HG03196 (cell line): Measurements from ENCODE around the gene CTAG1A.
"Not testable (repeated sequence)": the region's sequence is repeated elsewhere in the genome, so short reads cannot be mapped to it uniquely, and the experiment has no call there.

ENCODE experiments used
- ATAC-seq: cut with Tn5 transposase; IDR thresholded peaks from one replicate; pipeline ENCODE4 v1.9.1; 2021; ENCODE audit not compliant: unreplicated experiment

Gene CTAG1A

DNA sequence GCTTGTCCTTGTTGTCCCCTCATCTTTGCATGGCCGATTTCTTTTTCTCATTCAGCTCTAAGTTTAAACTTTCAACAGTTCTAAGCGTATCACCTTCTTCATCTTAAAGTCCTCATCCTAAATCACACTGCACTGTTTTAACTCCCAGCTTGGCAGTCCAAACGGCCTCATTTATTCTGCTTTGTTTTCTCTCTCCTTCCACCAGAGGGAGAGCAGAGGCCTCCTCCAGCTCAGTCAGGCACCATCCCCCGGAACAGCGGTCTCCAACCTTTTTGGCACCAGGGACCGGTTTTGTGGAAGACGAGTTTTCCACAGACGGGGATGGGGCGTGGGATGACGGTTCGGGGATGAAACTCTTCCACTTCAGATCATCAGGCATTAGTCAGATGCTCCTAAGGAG lies 14.6 kb upstream of the CTAG1A start:
- not testable (repeated sequence) for ATAC-seq

GRCh38 chrX:154573061-154573460 lies 11.9 kb upstream of the CTAG1A start:
- ATAC-seq, result not testable (repeated sequence)

GRCh38 chrX:154575076-154575475 lies 9.9 kb upstream of the CTAG1A start:
- not testable (repeated sequence) for ATAC-seq

- ATAC-seq, result not testable (repeated sequence)
Measured at GRCh38 chrX:154582994-154583393, 1.9 kb upstream of the CTAG1A start.

- not testable (repeated sequence) for ATAC-seq
Measured at GRCh38 chrX:154590415-154590814, 5.5 kb downstream of the CTAG1A start.

DNA sequence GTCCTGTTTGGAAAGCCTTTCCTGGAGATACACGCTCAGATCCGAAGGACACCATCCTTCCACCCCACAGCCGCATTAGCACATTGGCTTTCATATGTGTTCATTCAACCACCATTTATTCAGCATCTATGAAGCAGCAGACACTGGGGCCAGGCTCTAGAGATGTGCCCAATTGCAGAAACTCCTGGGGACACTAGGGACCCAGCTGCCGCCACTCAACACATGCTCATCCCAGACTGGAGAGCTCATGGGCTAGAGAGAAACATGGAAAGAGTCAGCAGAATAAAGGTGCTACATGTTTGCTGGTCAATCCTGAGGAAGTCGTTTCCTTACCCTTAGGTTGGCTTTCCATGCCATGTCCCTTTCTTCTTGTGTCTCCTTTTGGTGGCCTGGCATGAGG lies 7.6 kb downstream of the CTAG1A start:
- no peak for ATAC-seq

GRCh38 chrX:154593201-154593600 lies 8.3 kb downstream of the CTAG1A start:
- no peak for ATAC-seq

GRCh38 chrX:154594491-154594890 lies 9.6 kb downstream of the CTAG1A start:
- no peak for ATAC-seq

GRCh38 chrX:154595559-154596249 lies 10.8 kb downstream of the CTAG1A start:
- ATAC-seq, result no peak

DNA sequence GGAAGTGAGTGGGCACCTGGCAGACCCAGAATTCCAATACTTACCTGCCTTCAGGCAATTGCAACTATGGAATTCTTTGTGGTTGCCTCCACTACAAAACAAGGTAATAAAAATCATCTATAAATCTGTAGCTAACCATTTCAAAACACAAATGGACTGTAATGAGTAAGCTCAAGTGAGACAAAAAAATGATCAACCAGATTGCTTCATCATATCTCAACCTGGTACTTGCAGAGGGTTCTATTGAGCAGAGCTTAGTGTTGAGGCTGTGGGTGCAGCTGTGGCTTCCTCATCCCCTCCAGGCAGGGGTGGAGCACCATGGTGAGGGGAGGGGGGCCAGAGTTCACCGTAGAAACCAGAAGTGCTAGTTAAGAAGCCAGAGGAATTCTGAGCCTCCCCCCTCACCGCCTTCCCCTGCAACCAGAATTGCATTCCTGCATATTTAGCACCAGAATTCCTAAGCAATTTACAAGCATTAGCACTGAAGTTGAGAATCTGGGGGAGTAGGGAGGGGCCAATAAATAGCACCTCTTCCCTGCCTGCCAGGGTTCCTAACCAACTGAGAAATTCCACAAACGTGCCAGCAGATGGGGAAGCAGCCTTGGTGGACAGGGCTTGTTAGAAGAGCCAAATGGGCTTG lies 11.5 kb downstream of the CTAG1A start:
- ATAC-seq, result no peak

DNA sequence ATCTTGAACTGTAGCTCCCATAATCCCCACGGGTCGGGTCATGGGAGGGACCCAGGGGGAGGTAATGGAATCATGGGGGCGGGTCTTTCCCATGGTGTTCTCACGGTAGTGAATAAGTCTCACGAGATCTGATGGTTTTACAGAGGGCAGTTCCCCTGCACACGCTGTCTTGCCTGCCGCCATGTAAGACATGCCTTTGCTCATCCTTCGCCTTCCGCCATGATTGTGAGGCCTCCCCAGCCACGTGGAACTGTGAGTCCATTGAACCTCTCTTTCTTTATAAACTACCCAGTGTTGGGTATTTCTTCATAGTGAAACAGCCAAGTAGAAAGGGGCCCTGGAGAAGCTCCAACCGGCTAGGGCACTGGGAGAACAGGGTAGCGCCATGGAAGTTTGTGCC lies 12.3 kb downstream of the CTAG1A start:
- no peak for ATAC-seq

DNA sequence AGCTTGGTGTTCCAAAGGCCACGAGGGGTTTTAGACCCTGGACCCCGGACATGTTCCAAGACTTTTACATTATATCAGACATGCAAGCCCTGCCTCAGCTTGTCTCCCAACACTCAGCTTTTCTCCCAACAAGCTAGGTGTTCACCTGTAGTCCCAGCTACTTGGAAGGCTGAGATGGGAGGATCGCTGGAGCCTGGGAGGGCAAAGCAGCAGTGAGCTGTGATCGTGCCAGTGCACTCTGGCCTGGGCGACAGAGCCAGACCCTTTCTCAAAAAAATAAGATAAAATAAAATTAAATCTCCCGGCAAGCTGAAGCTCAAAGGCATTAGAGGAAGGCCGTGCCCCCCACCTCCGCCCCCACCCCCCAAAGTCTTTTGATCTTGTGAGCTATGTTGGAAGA lies 13.7 kb downstream of the CTAG1A start:
- no peak for ATAC-seq

DNA sequence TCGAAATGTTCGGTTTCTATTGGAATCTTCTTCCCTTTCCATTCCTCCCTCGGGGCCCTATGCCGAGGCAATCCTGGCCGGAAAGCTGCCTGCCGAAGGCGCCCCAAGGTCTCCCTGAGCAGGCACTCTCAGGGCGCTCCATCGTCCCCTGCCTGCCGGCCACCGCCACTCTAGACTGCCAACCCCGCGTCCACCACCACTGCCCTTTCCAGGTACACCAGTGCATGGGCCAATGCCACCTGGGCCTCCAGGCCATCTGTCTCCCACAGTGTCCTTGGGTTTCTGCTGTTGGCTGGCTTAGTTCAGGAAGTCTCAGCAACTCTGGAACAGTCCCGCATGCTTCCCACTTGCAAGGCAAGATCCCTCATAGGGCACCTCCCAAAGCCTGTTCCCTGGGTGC lies 14.6 kb downstream of the CTAG1A start:
- no peak for ATAC-seq

DNA sequence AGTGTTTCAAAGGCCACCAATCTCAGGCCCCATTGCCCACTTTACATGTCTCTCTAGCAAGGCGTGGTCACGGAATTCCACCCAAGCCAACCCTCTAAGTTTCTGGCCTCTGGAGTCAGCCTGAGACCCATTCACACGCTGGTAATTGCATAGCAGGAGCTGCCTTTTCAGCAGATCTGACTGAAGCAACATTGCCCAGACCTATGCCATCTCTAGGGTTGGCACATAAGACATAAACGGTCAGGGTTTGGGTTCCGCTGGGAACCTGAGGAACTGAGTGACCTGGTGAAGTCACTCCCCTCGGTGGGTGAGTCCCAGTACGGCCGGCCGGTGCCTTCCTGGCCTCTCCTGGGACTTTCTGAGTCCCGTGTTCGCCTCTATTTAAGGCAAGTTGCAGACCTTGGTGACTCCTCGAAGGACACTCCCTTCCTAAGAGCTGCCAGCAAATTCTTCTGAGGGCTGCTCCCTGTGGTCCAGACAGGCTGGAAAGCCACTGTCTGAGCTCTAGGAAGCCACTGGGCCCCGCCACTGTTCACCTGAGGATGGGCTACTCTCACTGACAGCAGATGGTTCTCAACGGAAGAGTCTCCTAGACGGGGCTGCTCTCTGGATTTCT lies 15.9 kb downstream of the CTAG1A start:
- ATAC-seq, result no peak

DNA sequence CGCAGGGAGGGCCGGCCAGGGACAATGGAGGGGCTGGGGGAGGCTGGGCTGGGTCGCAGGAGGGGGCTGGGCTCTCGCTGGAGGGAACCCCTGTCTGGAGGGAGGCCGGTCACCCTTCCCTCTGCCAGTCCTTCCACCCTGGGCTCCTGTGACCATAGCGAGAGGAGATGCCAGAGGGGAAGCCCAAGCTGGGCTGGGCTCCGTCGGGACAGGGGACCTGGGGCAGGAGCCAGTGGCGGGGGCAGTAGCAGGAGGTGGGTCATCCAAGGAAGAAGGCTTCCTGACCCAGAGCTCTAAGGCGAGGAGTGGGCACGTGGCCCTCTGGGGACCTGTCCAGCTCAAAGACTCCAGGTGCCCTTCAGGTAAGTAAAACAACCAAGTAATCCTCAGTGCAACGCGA lies 17.3 kb downstream of the CTAG1A start:
- ATAC-seq, result no peak

- ATAC-seq, result no peak
Measured at GRCh38 chrX:154602766-154603437, 18.0 kb downstream of the CTAG1A start.

DNA sequence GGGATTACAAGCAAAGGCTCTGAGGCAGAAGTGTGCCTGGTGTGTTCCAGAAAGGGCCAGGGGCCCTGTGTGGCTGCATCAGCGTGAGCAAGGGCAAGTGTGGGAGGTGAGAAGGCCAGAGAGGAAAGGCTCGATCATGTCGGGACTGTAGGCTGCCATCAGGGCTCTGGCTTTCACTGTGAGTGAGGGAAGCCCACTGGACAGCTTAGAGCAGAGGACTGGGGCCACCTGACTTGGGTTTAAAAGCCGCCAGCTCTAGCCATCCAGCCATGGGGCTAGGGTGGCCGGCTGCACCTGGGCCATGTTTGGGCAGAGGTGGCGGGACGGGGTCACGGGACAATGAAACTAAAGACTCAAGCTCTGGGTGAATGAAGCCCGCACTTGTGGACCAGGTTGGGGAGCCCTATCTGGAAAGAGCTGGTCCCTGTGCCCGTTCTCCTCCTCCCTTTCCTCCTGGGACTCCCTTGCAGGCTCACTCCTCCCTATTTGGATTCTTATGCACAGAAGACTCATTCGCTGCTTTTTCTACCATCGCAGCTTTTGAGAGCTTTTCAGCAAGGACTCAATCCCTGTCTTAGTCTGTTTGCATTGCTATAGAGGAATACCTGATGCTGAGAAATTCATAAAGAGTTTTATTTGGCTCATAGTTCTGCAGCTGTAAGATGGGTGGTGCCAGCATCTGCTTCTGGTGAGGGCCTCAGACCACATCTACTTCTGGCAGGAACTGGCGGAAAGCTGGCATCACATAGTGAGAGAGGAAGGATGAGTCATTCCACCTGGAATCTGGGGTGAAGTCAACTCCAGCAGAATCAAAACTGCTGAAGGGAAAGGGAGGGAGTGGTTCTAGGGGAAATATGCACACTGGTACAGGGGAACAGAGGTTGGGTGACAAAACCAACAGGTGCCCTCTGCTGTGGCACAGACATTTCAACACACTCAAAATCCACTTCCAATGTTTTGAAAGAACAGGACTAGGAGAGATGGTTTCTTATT lies 18.8 kb downstream of the CTAG1A start:
- no peak for ATAC-seq

DNA sequence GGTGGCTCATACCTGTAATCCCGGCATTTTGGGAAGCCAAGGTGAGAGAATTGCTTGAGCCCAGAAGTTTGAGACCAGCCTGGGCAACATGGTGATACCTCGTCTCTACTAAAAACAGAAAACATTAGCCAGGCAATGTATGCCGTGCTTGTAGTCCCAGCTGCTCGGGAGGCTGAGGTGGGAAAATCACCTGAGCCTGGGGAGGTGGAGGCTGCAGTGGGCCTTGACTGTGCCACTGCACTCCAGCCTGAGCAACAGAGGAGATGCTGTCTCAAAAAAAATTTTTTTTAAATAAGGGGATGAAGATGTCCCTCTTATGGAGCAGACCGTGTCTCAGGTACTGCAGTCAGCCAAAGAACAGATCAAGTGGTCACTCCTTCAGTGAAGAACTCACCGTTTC lies 20.6 kb downstream of the CTAG1A start:
- ATAC-seq, result no peak

- no peak for ATAC-seq
Measured at GRCh38 chrX:154607370-154607769, 22.4 kb downstream of the CTAG1A start.

DNA sequence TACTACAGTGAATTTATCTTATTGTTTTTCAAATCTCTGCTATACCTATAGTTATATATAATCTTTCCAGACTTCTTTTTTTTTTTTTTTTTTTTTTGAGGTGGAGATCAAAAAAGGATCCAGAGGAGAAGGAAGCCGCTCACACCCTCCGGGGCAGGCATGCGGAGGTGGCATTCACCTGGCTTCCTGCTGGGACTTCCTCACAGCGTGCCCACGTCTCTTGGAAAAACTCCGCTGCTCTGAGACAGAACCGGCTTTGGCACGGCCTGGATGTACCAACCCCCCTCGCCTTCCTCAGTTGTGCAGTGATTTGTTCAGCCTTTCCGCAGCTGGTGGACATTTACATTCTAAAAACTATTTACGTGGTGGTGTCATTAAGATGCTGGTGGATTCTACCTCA lies 23.0 kb downstream of the CTAG1A start:
- not testable (repeated sequence) for ATAC-seq

- not testable (repeated sequence) for ATAC-seq
Measured at GRCh38 chrX:154608823-154609222, 23.9 kb downstream of the CTAG1A start.
